HepG2 (cell line): ENCODE measurements around the gene CKAP2. TPM values are rescaled to one million over a fixed set of nuclear protein-coding genes. Genes with fewer than 3 reads are reported as not detected.

Experiments
- ATAC-seq: fragments of 200-7000 bp; cut with Tn5 transposase; 3 replicates; pipeline ENCODE4 v1.9.1; 2020; ENCODE audit warnings: mild to moderate bottlenecking, moderate library complexity
- BruUV-seq: library from RNA; stranded (reverse); fragments of 400-500 nt; replicated peaks from 2 replicates; lab custom pipeline; 2021; lab: Mats Ljungman, UMichigan
- CTCF ChIA-PET: fragments of 300-600 bp; formaldehyde crosslinking; extraction: SDS; loops from one replicate; lab custom pipeline; 2021; ENCODE audit warnings: low total read pairs, inconsistent platforms, low intra/inter-chr PET ratio; lab: Yijun Ruan, JAX
- POLR2A ChIA-PET: fragments of 350-600 bp; sonication (Branson Sonifier 250); formaldehyde crosslinking; loops from one replicate; lab custom pipeline; 2020; ENCODE audit warnings: antibody characterized with exemption, inconsistent platforms; lab: Yijun Ruan, JAX
- DNase-seq: peaks from one replicate; pipeline ENCODE4 v3.0.0-alpha.2; 2015; ENCODE audit warnings: low spot score
- FAIRE-seq: peaks from 3 replicates; lab custom pipeline; 2011; peaks lifted over from hg19 to GRCh38; lab: Jason Lieb, UNC
- H2AFZ ChIP-seq: one replicate; pipeline ENCODE4 v1.6.1; 2011; ENCODE audit warnings: low read length, inconsistent platforms
- H3K27ac ChIP-seq: fragments of 300-600 bp; 3 replicates; pipeline ENCODE4 v1.8.0; 2011; ENCODE audit warnings: mixed run types, mild to moderate bottlenecking, mixed read lengths, low read length, inconsistent platforms; ENCODE audit not compliant: insufficient read depth; ENCODE audit errors: extremely low read length
- H3K27me3 ChIP-seq, 2 experiments: fragments of 200-600 bp in 1 of 2; 2 replicates in 1 of 2; 3 replicates in 1 of 2; pipeline versions ENCODE4 v1.6.0 to v1.8.0; 2011; ENCODE audit warnings: low read length in 2 of 2, mild to moderate bottlenecking in 2 of 2, moderate library complexity in 2 of 2, inconsistent platforms in 1 of 2; ENCODE audit not compliant: insufficient read depth in 2 of 2, control insufficient read depth in 1 of 2
- H3K36me3 ChIP-seq, 2 experiments: fragments of 200-600 bp in 1 of 2; replicated peaks in 1 of 2; 2 replicates in 1 of 2; 3 replicates in 1 of 2; pipeline versions ENCODE4 v1.5.1 to v1.8.0; 2011; ENCODE audit warnings: low read length in 2 of 2, inconsistent platforms in 1 of 2; ENCODE audit not compliant: insufficient read depth in 2 of 2, control insufficient read depth in 1 of 2
- H3K4me1 ChIP-seq: 2 replicates; pipeline ENCODE4 v1.5.1; 2012; ENCODE audit warnings: low read length, inconsistent platforms; ENCODE audit not compliant: insufficient read depth
- H3K4me2 ChIP-seq: 2 replicates; pipeline ENCODE4 v1.6.0; 2011; ENCODE audit warnings: low read depth, low read length, inconsistent platforms
- H3K4me3 ChIP-seq, 3 experiments: fragments of 200-600 bp in 1 of 3; sonication (generic), shearing (Covaris generic) in 1 of 3; replicated peaks in 1 of 3; 2 replicates each; pipeline ENCODE4 v1.5.1; 2011 to 2016; ENCODE audit warnings: low read length in 3 of 3, inconsistent platforms in 2 of 3, low read depth in 2 of 3, mild to moderate bottlenecking in 2 of 3, control low read depth in 1 of 3, mixed read lengths in 1 of 3; ENCODE audit not compliant: insufficient read depth in 1 of 3
- H3K79me2 ChIP-seq: one replicate; pipeline ENCODE4 v1.6.1; 2011; ENCODE audit warnings: low read length, inconsistent platforms; ENCODE audit not compliant: insufficient read depth
- H3K9ac ChIP-seq: 2 replicates; pipeline ENCODE4 v1.6.0; 2011; ENCODE audit warnings: mild to moderate bottlenecking, low read depth, low read length, inconsistent platforms; ENCODE audit not compliant: insufficient read depth
- H3K9me3 ChIP-seq: 2 replicates; pipeline ENCODE4 v1.5.1; 2012; ENCODE audit warnings: mild to moderate bottlenecking, low read length
- H4K20me1 ChIP-seq: 2 replicates; pipeline ENCODE4 v1.6.0; 2011; ENCODE audit warnings: inconsistent platforms, mild to moderate bottlenecking, low read length, moderate library complexity; ENCODE audit not compliant: insufficient read depth
- CEBPZ ChIP-seq: IDR thresholded peaks from 2 replicates; pipeline ENCODE4 v1.6.1; 2012; ENCODE audit warnings: low read length, improper control_type of control experiment
- DNMT3B ChIP-seq: conservative IDR thresholded peaks from 2 replicates; pipeline ENCODE4 v1.6.1; 2016; ENCODE audit warnings: missing biosample characterization, control low read depth
- DZIP1 ChIP-seq: sonication (generic); formaldehyde crosslinking; IDR thresholded peaks from 2 replicates; pipeline ENCODE4 v1.5.0; 2020; ENCODE audit warnings: mild to moderate bottlenecking, missing genetic modification reagents
- HNF4A ChIP-seq: sonication (generic); formaldehyde crosslinking; IDR thresholded peaks from 2 replicates; pipeline ENCODE4 v1.4.0; 2020; ENCODE audit warnings: missing genetic modification reagents
- KDM4B ChIP-seq: sonication (generic); formaldehyde crosslinking; IDR thresholded peaks from 2 replicates; pipeline ENCODE4 v1.4.0; 2020; ENCODE audit warnings: missing genetic modification reagents
- KLF11 ChIP-seq: IDR thresholded peaks from 2 replicates; pipeline ENCODE4 v1.6.1; 2016; ENCODE audit warnings: missing compliant biosample characterization
- NCOR1 ChIP-seq: fragments of 200-600 bp; sonication (generic); IDR thresholded peaks from 2 replicates; pipeline ENCODE4 v1.7.0; 2017; ENCODE audit warnings: antibody characterized with exemption, low read length, borderline replicate concordance
- NFE2L2 ChIP-seq: fragments of 150-350 bp; IDR thresholded peaks from 2 replicates; pipeline ENCODE4 v1.6.1; 2014; ENCODE audit warnings: low read length
- NR2F6 ChIP-seq, 2 experiments: IDR thresholded peaks; 2 replicates each; pipeline ENCODE4 v1.6.1; 2016; ENCODE audit warnings: antibody characterized with exemption in 1 of 2, mild to moderate bottlenecking in 1 of 2
- SNRNP70 ChIP-seq: fragments of 200-400 bp; formaldehyde crosslinking; IDR thresholded peaks from 2 replicates; pipeline ENCODE4 v1.6.1; 2017; ENCODE audit warnings: mild to moderate bottlenecking, low read depth, low read length, moderate library complexity
- SP4 ChIP-seq: sonication (generic); formaldehyde crosslinking; IDR thresholded peaks from 2 replicates; pipeline ENCODE4 v1.8.1; 2023; ENCODE audit warnings: mild to moderate bottlenecking, missing genetic modification reagents
- SPEN ChIP-seq: sonication (generic); formaldehyde crosslinking; IDR thresholded peaks from 2 replicates; pipeline ENCODE4 v1.5.1; 2020; ENCODE audit warnings: low read depth, mild to moderate bottlenecking, missing genetic modification reagents
- STAG1 ChIP-seq: sonication (generic); formaldehyde crosslinking; IDR thresholded peaks from 2 replicates; pipeline ENCODE4 v1.4.0; 2020; ENCODE audit warnings: missing genetic modification reagents
- TOPORS ChIP-seq: sonication (generic); formaldehyde crosslinking; IDR thresholded peaks from 2 replicates; pipeline ENCODE4 v1.8.0; 2023; ENCODE audit warnings: mild to moderate bottlenecking, missing genetic modification reagents
- ZFP36L2 ChIP-seq: sonication (generic); formaldehyde crosslinking; IDR thresholded peaks from 2 replicates; pipeline ENCODE4 v1.4.0; 2020; ENCODE audit warnings: missing genetic modification reagents
- ZFP62 ChIP-seq: sonication (generic); formaldehyde crosslinking; IDR thresholded peaks from 2 replicates; pipeline ENCODE4 v1.4.0; 2020; ENCODE audit warnings: missing genetic modification reagents
- ZKSCAN8 ChIP-seq: IDR thresholded peaks from 2 replicates; pipeline ENCODE4 v1.6.1; 2016; ENCODE audit warnings: borderline replicate concordance, missing genetic modification reagents, missing compliant biosample characterization
- ZNF160 ChIP-seq: sonication (generic); formaldehyde crosslinking; IDR thresholded peaks from 2 replicates; pipeline ENCODE4 v1.8.0; 2022; ENCODE audit warnings: mild to moderate bottlenecking, inconsistent platforms, missing genetic modification reagents
- ZNF17 ChIP-seq: sonication (generic); formaldehyde crosslinking; IDR thresholded peaks from 2 replicates; pipeline ENCODE4 v1.5.0; 2020; ENCODE audit warnings: mild to moderate bottlenecking, missing genetic modification reagents
- ZNF234 ChIP-seq: sonication (generic); formaldehyde crosslinking; conservative IDR thresholded peaks from 2 replicates; pipeline ENCODE4 v1.5.1; 2020; ENCODE audit warnings: mild to moderate bottlenecking, missing genetic modification reagents
- ZNF589 ChIP-seq: sonication (generic); formaldehyde crosslinking; conservative IDR thresholded peaks from 2 replicates; pipeline ENCODE4 v1.8.0; 2022; ENCODE audit warnings: mild to moderate bottlenecking, moderate library complexity, missing genetic modification reagents
- ZNF766 ChIP-seq: sonication (generic); formaldehyde crosslinking; IDR thresholded peaks from 2 replicates; pipeline ENCODE4 v1.5.0; 2020; ENCODE audit warnings: missing genetic modification reagents, borderline replicate concordance
- WGBS: methylation state at CpG from one replicate; pipeline ENCODE4 v1.1.6; 2017; ENCODE audit warnings: low lambda C conversion rate; 5-methylcytosine and 5-hydroxymethylcytosine counted together
- in situ Hi-C: cut with HindIII; loops from 2 replicates; pipeline ENCODE4 v1.10.0; 2017; ENCODE audit warnings: low pct_unique_long_range_greater_than_20kb; ENCODE audit not compliant: extremely low pct_ligation_motif_present
- intact Hi-C: fragments of 100-400 bp; cut with micrococcal nuclease; formaldehyde crosslinking; loops from one replicate; pipeline ENCODE4 v1.10.0; 2022; ENCODE audit not compliant: unreplicated experiment
- polyA plus RNA-seq, 8 experiments: library from polyadenylated mRNA; depleted of rRNA in 3 of 8; stranded (reverse) in 7 of 8; unstranded in 1 of 8; fragments of >200 nt; fragmentation: Illumina TruSeq in 4 of 8; extraction: Trizol in 4 of 8; gene quantifications; 2 replicates each; pipeline versions ENCODE4 v1.2.1 to v1.2.3, GENCODE V29; 2011 to 2016; ENCODE audit warnings: low read depth in 4 of 8, missing spikeins in 1 of 8, mixed read lengths in 1 of 8; ENCODE audit not compliant: insufficient read depth in 1 of 8
- total RNA-seq, 5 experiments: library from RNA; depleted of rRNA; stranded (reverse); fragments of >200 nt; fragmentation: Illumina TruSeq; extraction: Trizol; gene quantifications; 2 replicates each; pipeline ENCODE4 v1.2.3, GENCODE V29; 2016; ENCODE audit warnings: low read depth in 1 of 5

The CKAP2 gene
- total and polyA plus RNA-seq, 2 of the 13 experiments (the other 11 are each of a cell fraction or from before 2014, with no cell fraction given), result 6.7 to 40.3 TPM

- POLR2A ChIA-PET, result interaction anchor here (0.8 kb wide), 1 partner anchor 197 kb away, joined by 3 read pairs; the partner anchor contains the start of gene SUGT1
- WGBS, result 5% methylated on average over 6 of the region's 37 CpGs
- BruUV-seq, result TSS peak; percentile 50
- TF ChIP-seq ZFP62, result no peak
- TF ChIP-seq TOPORS (CRISPR knock-in tag), result no peak; the same call in none of the 2 replicates
- no peak for TF ChIP-seq ZNF589 (CRISPR knock-in tag)
- no peak for TF ChIP-seq NCOR1
- peak; percentile 42; the same call in 1 of the 2 replicates for TF ChIP-seq HNF4A (CRISPR knock-in tag)
- no peak for TF ChIP-seq STAG1 (CRISPR knock-in tag)
- no peak for TF ChIP-seq NFE2L2
- TF ChIP-seq KDM4B (CRISPR knock-in tag), result no peak
- TF ChIP-seq SNRNP70, result no peak
- TF ChIP-seq DNMT3B (CRISPR knock-in tag), result no peak
- TF ChIP-seq CEBPZ, result no peak
- peak; percentile 78; the same call in 1 of the 2 replicates for TF ChIP-seq SPEN
- TF ChIP-seq ZKSCAN8, result no peak
- TF ChIP-seq NR2F6 (IDR thresholded peaks at IDR 0.05), result no peak
- TF ChIP-seq NR2F6 (CRISPR knock-in tag; IDR thresholded peaks at IDR 0.05), result no peak
- 0 out of 2 replicates have a peak, but pooled peaks have one; percentile 67 for TF ChIP-seq KLF11 (CRISPR knock-in tag)
- TF ChIP-seq SP4, result no peak
- TF ChIP-seq DZIP1 (CRISPR knock-in tag), result no peak
- no peak; the same call in 1 of the 2 replicates for TF ChIP-seq ZNF160 (CRISPR knock-in tag)
- TF ChIP-seq ZNF766 (CRISPR knock-in tag), result no peak
- TF ChIP-seq ZNF234 (CRISPR knock-in tag), result no peak
- TF ChIP-seq ZFP36L2 (CRISPR knock-in tag), result 0 out of 2 replicates have a peak, but pooled peaks have one; percentile 51
- no peak for TF ChIP-seq ZNF17
Measured at GRCh38 chr13:52455677-52456041, 381 bp downstream of the CKAP2 start.

More at GRCh38 chr13:52455677-52456041, 381 bp downstream of the CKAP2 start:
- no peaks in the 10 kb centered on the region for H4K20me1 ChIP-seq
- H3K79me2 ChIP-seq, result peaks cover 33% of the 10 kb centered on the region
- peak overlapping the region; percentile 82 for H3K9ac ChIP-seq
- intact Hi-C loops (loop anchor here (5.0 to 10.0 kb wide), 2 partner anchors 199 to 352 kb away; partner anchors contain the start of gene SUGT1), in situ Hi-C loops (loop anchor here (10.0 to 25.0 kb wide), 2 partner anchors 111 to 443 kb away; partner anchors contain the start of genes ALG11, ATP7B and UTP14C)
- peak overlapping the region; percentile 59 to 86 (median 65) for H3K4me3 ChIP-seq
- CTCF ChIA-PET, result no interaction called here
- H3K27ac ChIP-seq, result peak overlapping the region; percentile 89
- peaks cover 0 to 17% of the 10 kb centered on the region in 2 experiments; a peak in 3 of 5 replicates for H3K36me3 ChIP-seq
- FAIRE-seq (no peak), ATAC-seq (peak; percentile 77), DNase-seq (peak; percentile 73)
- H3K9me3 ChIP-seq, result no peaks in the 10 kb centered on the region
- H3K4me2 ChIP-seq, result peak overlapping the region; percentile 91
- no peaks in the 10 kb centered on the region for H3K27me3 ChIP-seq
- no peak overlapping the region for H2AFZ ChIP-seq
- H3K4me1 ChIP-seq, result peaks cover 52% of the 10 kb centered on the region
